ENCODE measurements around the gene VASP. TPM values are rescaled to one million over a fixed set of nuclear protein-coding genes. Genes with fewer than 3 reads are reported as not detected.

Gene VASP
- total and polyA plus RNA-seq, 2 of the 13 experiments (the other 11 are each of a cell fraction or from before 2014, with no cell fraction given), result 41.8 to 67.1 TPM

GRCh38 chr19:45508417-45508860 is 1.2 kb downstream of the VASP start (continued):
- TF ChIP-seq ARID4A (CRISPR knock-in tag; IDR thresholded peaks at IDR 0.05; ENCODE audit: borderline replicate concordance) (0 out of 2 replicates have a peak, but pooled peaks have one; percentile 13), PAF1 (CRISPR knock-in tag; IDR thresholded peaks at IDR 0.05) (no peak), PRDM4 (CRISPR knock-in tag; IDR thresholded peaks at IDR 0.05; ENCODE audit: borderline replicate concordance) (no peak), ZSCAN30 (CRISPR knock-in tag; IDR thresholded peaks at IDR 0.05) (0 out of 2 replicates have a peak, but pooled peaks have one; percentile 27), NFAT5 (CRISPR knock-in tag; IDR thresholded peaks at IDR 0.05) (no peak), ZNF460 (CRISPR knock-in tag; IDR thresholded peaks at IDR 0.05; ENCODE audit: borderline replicate concordance) (no peak), GFI1 (CRISPR knock-in tag; IDR thresholded peaks at IDR 0.05; ENCODE audit: borderline replicate concordance) (peak; percentile 21; the same call in 1 of the 2 replicates), BORCS8-MEF2B (CRISPR knock-in tag; IDR thresholded peaks at IDR 0.05) (no peak), ZBTB10 (CRISPR knock-in tag; IDR thresholded peaks at IDR 0.05; ENCODE audit: borderline replicate concordance) (peak; percentile 18; the same call in 1 of the 2 replicates), ZNF350 (CRISPR knock-in tag; IDR thresholded peaks at IDR 0.05; ENCODE audit: borderline replicate concordance, low read depth) (no peak)
